Measurements from ENCODE around the gene KRT83.

The KRT83 gene

DNA sequence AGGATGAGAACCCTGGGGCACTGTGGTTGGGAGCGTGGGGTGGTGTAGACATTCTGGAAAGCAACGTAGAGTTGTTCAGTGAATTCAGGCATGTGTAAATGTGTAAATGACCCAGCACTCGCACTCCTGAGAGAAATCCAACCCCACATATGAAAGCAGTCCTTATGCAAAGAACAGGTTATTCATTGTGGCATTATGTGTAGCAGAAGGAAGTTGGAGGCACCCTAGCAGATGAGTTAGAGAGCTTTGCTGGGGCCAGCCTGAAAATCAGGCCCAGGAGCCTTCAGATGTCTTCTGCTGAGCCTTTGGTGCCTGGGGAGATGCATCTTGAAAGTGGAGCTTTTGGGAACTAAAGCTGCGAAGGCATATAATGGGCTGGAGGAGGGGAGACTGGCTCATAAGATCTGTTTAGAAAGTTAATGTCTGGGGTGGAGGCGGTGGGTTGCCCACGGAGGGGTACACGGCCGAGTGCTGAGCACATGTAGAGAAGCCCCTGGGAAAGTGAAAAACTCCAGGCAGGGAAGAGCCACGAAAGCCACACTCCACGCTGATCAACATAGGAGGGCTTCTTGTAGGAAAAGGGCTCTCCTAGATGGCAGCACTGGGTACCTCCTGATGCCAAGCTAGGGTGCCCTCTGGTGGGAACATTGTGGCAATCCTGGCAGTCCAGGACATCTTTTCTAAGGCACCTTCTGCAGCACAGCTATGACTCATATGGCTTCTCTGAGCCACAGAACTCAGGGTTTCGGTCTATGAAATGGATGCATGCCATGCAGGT lies 6.0 kb upstream of the KRT83 start:
- no peaks in the 10 kb centered on the region for H3K4me1 ChIP-seq (ENCODE audit: control insufficient read depth, insufficient read depth, low read length)

DNA sequence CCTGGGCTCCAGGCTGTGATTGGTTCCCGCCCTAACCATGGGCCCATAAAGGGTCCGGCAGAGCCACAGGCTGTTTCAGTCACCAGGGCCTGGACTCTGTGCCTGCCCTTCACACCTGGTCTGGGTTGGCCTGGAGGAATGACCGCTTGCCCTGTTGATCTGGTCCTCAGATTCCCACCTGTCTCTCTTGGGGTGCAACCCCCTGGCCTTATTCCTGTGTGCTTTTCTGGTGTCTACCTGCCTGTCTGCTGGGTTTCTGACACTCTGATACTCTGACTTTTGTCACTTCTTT lies 2.9 kb upstream of the KRT83 start:
- H3K9me3 ChIP-seq (ENCODE audit: control insufficient read depth, insufficient read depth, low read length): no peaks in the 10 kb centered on the region
- no peaks in the 10 kb centered on the region for H3K27me3 ChIP-seq (ENCODE audit: control insufficient read depth, insufficient read depth, low read length)
- H3K36me3 ChIP-seq (ENCODE audit: control insufficient read depth, insufficient read depth, low read length): no peaks in the 10 kb centered on the region
- no peak overlapping the region for H3K4me3 ChIP-seq (ENCODE audit: low read depth, low read length)
- no peaks in the 10 kb centered on the region for H3K4me1 ChIP-seq (ENCODE audit: control insufficient read depth, insufficient read depth, low read length)
- H3K9ac ChIP-seq (ENCODE audit: low read depth, low read length): peak overlapping the region; percentile 12

More for the DNA sequence above, 6.0 kb upstream of the KRT83 start:
- no peaks in the 10 kb centered on the region for H3K36me3 ChIP-seq (ENCODE audit: control insufficient read depth, insufficient read depth, low read length)
- no peak overlapping the region for H3K9ac ChIP-seq (ENCODE audit: low read depth, low read length)
- no peak overlapping the region for H3K4me3 ChIP-seq (ENCODE audit: low read depth, low read length)
- no peaks in the 10 kb centered on the region for H3K9me3 ChIP-seq (ENCODE audit: control insufficient read depth, insufficient read depth, low read length)
- H3K27me3 ChIP-seq (ENCODE audit: control insufficient read depth, insufficient read depth, low read length): no peaks in the 10 kb centered on the region

DNA sequence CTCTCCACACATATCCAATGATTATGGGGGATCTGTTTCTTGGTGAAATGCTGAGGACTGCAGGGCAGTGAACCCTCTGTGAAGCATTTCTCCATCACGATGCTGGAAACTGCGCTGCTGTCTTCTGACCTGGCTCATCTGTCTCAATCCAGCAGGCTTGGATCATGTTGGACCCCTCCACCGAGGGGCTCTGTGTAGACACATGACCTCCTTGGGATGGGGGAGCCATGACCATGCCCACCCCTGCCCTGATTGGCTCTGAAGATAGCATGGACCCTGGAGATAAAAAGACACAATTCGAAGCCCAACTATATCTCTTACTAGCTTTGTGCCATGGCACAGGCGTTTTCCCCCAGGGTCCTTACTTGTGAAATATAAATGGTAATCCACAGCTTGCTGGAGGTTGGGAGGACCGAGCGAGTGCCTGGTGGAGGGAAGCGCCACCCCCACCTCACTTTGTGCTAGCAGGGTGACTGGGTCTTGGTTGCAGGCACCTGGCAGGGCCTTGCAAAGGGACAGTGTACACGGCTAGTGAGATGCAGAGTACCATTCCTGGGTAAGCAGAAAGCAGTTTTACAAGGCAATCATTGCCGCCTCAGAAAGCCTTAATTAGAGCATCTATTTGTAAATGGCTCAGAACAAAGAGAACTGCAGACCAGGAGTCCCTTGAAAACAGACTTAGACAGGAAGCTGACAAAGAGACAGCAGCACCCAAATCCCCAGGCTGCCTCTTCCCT lies 2.4 kb upstream of the KRT83 start:
- Histone ChIP-seq H3K4me3 (ENCODE audit: low read depth, low read length) (no peak overlapping the region), H3K27me3 (ENCODE audit: control insufficient read depth, insufficient read depth, low read length) (no peaks in the 10 kb centered on the region), H3K9me3 (ENCODE audit: control insufficient read depth, insufficient read depth, low read length) (no peaks in the 10 kb centered on the region)

DNA sequence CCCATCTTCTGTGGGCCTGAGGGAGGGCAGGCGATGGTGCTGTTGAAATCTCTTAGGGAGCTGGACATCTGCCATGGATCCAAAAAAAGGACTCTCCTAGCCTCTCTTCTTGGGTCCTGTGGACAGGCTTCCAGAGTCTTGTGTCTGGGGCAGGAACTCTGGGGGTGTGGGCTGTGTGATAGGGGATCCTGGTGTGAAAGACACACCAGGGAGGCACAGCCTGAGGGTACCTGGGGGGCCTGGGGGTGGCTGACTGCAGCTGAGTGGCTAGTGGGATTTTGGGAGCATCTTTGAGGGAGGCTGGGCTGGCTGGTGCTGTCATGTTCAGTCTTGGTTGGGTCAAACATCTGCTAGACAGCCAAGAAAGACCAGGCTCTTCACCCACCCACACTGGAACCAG lies 1.8 kb upstream of the KRT83 start:
- no peak overlapping the region for H3K9ac ChIP-seq (ENCODE audit: low read depth, low read length)
- H3K36me3 ChIP-seq (ENCODE audit: control insufficient read depth, insufficient read depth, low read length): no peaks in the 10 kb centered on the region
- no peaks in the 10 kb centered on the region for H3K9me3 ChIP-seq (ENCODE audit: control insufficient read depth, insufficient read depth, low read length)
- H3K4me1 ChIP-seq (ENCODE audit: control insufficient read depth, insufficient read depth, low read length): no peaks in the 10 kb centered on the region
- H3K27me3 ChIP-seq (ENCODE audit: control insufficient read depth, insufficient read depth, low read length): no peaks in the 10 kb centered on the region
- H3K4me3 ChIP-seq (ENCODE audit: low read depth, low read length): no peak overlapping the region

More for the DNA sequence above, 2.4 kb upstream of the KRT83 start:
- no peaks in the 10 kb centered on the region for H3K36me3 ChIP-seq (ENCODE audit: control insufficient read depth, insufficient read depth, low read length)
- H3K4me1 ChIP-seq (ENCODE audit: control insufficient read depth, insufficient read depth, low read length): no peaks in the 10 kb centered on the region
- peak overlapping the region; percentile 12 for H3K9ac ChIP-seq (ENCODE audit: low read depth, low read length)

DNA sequence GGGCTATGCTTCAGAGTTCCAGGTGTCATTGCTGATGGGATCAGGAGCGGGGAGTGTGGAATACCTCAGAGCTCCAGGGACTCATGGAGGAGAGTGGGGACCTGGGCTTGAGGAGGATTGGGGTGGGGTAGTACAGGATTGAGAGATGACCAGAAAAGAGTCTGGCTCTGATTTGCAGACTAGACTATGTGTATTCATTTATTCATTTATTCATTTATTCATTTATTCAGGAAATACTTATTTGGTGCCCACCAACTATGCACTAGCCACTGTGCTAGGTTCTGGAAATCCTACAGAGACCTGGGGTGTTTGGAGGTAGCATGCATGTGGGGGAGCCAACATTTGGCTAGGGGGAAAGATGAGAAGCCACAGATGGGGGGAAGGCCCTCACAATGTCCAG lies 871 bp upstream of the KRT83 start:
- H3K36me3 ChIP-seq (ENCODE audit: control insufficient read depth, insufficient read depth, low read length): no peaks in the 10 kb centered on the region
- no peaks in the 10 kb centered on the region for H3K27me3 ChIP-seq (ENCODE audit: control insufficient read depth, insufficient read depth, low read length)
- no peak overlapping the region for H3K4me3 ChIP-seq (ENCODE audit: low read depth, low read length)
- H3K9ac ChIP-seq (ENCODE audit: low read depth, low read length): no peak overlapping the region
- no peaks in the 10 kb centered on the region for H3K4me1 ChIP-seq (ENCODE audit: control insufficient read depth, insufficient read depth, low read length)
- H3K9me3 ChIP-seq (ENCODE audit: control insufficient read depth, insufficient read depth, low read length): no peaks in the 10 kb centered on the region

DNA sequence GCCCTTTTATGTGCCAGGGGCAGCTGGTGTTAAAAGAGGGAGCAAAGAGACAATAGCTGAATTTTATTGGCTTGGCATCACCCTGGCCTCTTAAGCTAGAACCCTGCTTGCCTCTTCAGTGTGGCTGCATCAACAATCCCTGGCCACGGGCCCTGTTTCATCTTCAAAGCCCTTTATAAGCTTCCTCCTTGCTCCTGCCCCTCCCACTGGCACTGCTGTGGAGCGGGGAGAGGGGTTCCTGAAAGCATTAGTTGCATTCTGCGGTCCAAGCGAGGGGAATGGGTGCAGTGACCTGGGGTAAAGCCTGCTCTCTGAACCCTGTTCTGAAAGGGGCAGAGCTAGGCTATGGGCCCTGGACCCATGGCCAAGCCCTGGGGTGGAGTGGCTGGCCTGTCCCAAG lies 220 bp upstream of the KRT83 start:
- no peak overlapping the region for H3K4me3 ChIP-seq (ENCODE audit: low read depth, low read length)
- no peaks in the 10 kb centered on the region for H3K36me3 ChIP-seq (ENCODE audit: control insufficient read depth, insufficient read depth, low read length)
- H3K4me1 ChIP-seq (ENCODE audit: control insufficient read depth, insufficient read depth, low read length): no peaks in the 10 kb centered on the region
- no peaks in the 10 kb centered on the region for H3K27me3 ChIP-seq (ENCODE audit: control insufficient read depth, insufficient read depth, low read length)
- no peaks in the 10 kb centered on the region for H3K9me3 ChIP-seq (ENCODE audit: control insufficient read depth, insufficient read depth, low read length)
- no peak overlapping the region for H3K9ac ChIP-seq (ENCODE audit: low read depth, low read length)

DNA sequence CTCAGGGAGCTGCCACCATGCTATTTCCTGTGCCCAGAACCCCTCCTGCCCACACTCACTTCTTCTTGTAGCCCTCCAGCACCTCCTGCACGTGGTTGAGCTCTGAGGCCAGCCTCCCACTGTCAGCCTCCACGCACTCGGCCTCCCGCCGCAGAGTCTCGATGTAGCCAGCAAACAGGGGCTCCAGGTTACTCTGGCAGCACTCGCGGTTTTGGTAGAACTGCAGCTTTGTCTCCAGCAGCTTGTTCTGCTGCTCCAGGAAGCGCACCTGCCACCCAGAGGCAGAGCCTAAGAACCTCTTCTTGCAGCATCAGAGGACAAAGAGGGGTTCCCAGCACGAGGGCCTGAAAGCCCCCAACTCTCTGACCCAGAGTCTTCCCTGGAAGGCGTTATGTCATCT lies 2.1 kb downstream of the KRT83 start:
- Histone ChIP-seq H3K27me3 (ENCODE audit: control insufficient read depth, insufficient read depth, low read length) (no peaks in the 10 kb centered on the region), H3K36me3 (ENCODE audit: control insufficient read depth, insufficient read depth, low read length) (no peaks in the 10 kb centered on the region), H3K9ac (ENCODE audit: low read depth, low read length) (no peak overlapping the region), H3K4me1 (ENCODE audit: control insufficient read depth, insufficient read depth, low read length) (no peaks in the 10 kb centered on the region), H3K9me3 (ENCODE audit: control insufficient read depth, insufficient read depth, low read length) (no peaks in the 10 kb centered on the region), H3K4me3 (ENCODE audit: low read depth, low read length) (no peak overlapping the region)

DNA sequence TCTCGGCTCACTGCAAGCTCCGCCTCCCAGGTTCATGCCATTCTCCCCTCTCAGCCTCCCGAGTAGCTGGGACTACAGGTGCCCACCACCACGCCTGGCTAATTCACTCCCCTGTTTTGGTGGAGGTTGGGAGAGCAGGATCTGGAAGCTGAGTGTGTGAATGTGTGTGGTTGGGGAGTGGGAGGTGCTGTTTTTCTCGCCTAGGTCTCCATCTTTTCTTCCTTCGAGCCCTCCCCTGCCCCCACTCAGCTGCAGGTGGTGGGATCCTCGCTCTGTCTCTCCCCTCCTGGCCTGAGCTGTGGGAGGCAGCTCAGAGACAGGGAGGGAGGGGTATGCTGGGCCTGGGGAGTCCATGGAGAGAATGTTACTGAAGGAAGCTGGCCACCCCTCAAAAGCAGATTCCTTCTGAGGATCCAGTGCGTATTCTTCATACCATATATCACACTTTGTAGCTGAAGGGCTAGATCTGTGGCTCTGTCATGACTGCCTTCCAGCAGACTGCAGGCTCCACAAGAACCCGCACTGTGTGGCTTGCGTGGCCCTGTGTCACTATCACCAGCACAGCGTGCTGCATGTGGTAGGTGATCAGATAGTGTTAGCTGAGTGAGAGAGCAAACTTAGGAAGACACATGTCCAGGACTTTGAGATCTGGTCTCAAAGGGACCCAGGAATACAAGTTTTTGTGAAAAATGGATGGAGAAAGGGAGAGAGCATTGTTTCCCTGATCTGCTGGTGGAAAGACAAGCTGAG lies 2.8 kb downstream of the KRT83 start:
- no peaks in the 10 kb centered on the region for H3K36me3 ChIP-seq (ENCODE audit: control insufficient read depth, insufficient read depth, low read length)
- no peaks in the 10 kb centered on the region for H3K4me1 ChIP-seq (ENCODE audit: control insufficient read depth, insufficient read depth, low read length)
- H3K9ac ChIP-seq (ENCODE audit: low read depth, low read length): no peak overlapping the region
- H3K4me3 ChIP-seq (ENCODE audit: low read depth, low read length): no peak overlapping the region
- no peaks in the 10 kb centered on the region for H3K27me3 ChIP-seq (ENCODE audit: control insufficient read depth, insufficient read depth, low read length)
- H3K9me3 ChIP-seq (ENCODE audit: control insufficient read depth, insufficient read depth, low read length): no peaks in the 10 kb centered on the region

DNA sequence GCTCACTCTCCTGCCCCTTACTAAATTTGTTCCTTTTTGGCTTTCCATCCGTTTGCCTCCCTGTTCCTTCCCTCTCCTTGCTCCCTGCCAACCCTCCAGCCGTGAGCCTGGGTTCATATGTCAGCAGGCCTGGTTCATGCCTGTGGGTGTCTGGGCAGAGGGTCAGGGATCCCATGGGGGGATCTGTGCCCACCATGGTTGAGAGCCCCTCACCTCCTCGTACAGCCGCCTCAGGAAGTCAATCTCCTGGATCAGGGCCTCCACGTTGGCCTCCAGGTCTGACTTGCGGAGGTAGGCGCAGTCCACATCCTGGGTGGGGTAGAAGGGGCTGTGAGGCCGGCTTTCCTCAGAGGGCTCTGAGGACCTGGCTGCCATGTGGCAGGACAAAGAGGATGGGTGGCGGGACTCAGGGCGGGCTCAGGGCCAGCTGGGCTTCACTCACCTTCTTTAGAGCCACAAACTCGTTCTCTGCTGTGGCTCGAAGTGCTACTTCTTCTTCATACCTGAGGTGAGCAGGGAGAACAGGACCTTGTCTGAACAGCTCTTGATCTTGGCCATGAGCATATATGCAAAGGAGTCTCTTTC lies 3.6 kb downstream of the KRT83 start:
- Histone ChIP-seq H3K9ac (ENCODE audit: low read depth, low read length) (no peak overlapping the region), H3K27me3 (ENCODE audit: control insufficient read depth, insufficient read depth, low read length) (no peaks in the 10 kb centered on the region), H3K9me3 (ENCODE audit: control insufficient read depth, insufficient read depth, low read length) (no peaks in the 10 kb centered on the region), H3K4me3 (ENCODE audit: low read depth, low read length) (no peak overlapping the region), H3K4me1 (ENCODE audit: control insufficient read depth, insufficient read depth, low read length) (no peaks in the 10 kb centered on the region), H3K36me3 (ENCODE audit: control insufficient read depth, insufficient read depth, low read length) (no peaks in the 10 kb centered on the region)

DNA sequence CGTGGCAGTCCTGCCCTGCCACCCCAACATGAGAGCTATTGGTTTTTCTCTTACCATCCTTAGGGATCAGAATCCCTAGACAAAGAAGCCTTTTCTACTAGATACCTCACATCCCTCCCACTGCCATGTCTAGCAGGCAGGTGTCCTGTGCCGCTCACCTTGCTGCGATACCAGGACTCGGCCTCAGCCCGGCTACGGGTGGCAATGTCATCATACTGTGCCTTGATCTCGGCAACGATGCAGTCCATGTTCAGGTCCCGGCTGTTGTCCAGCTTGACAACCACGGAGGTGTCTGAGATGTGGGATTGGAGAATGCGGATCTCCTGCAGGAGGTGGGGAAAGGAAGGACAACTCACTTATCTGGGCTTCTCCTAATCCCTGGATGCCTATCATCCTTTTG lies 4.5 kb downstream of the KRT83 start:
- no peaks in the 10 kb centered on the region for H3K4me1 ChIP-seq (ENCODE audit: control insufficient read depth, insufficient read depth, low read length)
- H3K9me3 ChIP-seq (ENCODE audit: control insufficient read depth, insufficient read depth, low read length): no peaks in the 10 kb centered on the region
- no peaks in the 10 kb centered on the region for H3K27me3 ChIP-seq (ENCODE audit: control insufficient read depth, insufficient read depth, low read length)
- no peak overlapping the region for H3K9ac ChIP-seq (ENCODE audit: low read depth, low read length)
- no peak overlapping the region for H3K4me3 ChIP-seq (ENCODE audit: low read depth, low read length)
- no peaks in the 10 kb centered on the region for H3K36me3 ChIP-seq (ENCODE audit: control insufficient read depth, insufficient read depth, low read length)

DNA sequence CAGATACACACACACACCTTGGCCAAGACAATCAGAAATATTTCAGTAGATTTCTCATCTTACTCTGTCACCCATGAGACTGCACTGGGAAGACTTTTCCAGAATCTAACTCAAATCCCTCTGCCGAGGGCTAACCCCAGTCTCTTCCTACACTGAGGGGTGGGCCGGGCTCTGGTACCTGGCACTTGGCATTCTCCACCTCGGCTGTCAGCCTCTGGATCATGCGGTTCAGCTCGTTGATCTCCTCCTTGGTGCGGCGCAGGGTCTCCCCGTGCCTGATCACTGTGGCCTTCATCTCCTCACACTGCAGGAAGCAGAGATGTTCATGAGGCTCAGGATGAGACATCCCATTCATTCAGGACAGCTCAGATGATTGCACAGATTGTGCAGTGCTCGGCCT lies 4.9 kb downstream of the KRT83 start:
- peaks cover 2% of the 10 kb centered on the region for H3K27me3 ChIP-seq (ENCODE audit: control insufficient read depth, insufficient read depth, low read length)
- H3K4me3 ChIP-seq (ENCODE audit: low read depth, low read length): no peak overlapping the region
- H3K9me3 ChIP-seq (ENCODE audit: control insufficient read depth, insufficient read depth, low read length): no peaks in the 10 kb centered on the region
- H3K4me1 ChIP-seq (ENCODE audit: control insufficient read depth, insufficient read depth, low read length): no peaks in the 10 kb centered on the region
- H3K36me3 ChIP-seq (ENCODE audit: control insufficient read depth, insufficient read depth, low read length): no peaks in the 10 kb centered on the region
- H3K9ac ChIP-seq (ENCODE audit: low read depth, low read length): no peak overlapping the region

All from iPS-15b (cell line).